ENCODE measurements around the gene BHLHE40. TPM values are rescaled to one million over a fixed set of nuclear protein-coding genes. Genes with fewer than 3 reads are reported as not detected.

Gene BHLHE40
- total and polyA plus RNA-seq, 2 of the 8 experiments (the other 6 are each of a cell fraction or from before 2014, with no cell fraction given) = 1.5 to 2.2 TPM

DNA sequence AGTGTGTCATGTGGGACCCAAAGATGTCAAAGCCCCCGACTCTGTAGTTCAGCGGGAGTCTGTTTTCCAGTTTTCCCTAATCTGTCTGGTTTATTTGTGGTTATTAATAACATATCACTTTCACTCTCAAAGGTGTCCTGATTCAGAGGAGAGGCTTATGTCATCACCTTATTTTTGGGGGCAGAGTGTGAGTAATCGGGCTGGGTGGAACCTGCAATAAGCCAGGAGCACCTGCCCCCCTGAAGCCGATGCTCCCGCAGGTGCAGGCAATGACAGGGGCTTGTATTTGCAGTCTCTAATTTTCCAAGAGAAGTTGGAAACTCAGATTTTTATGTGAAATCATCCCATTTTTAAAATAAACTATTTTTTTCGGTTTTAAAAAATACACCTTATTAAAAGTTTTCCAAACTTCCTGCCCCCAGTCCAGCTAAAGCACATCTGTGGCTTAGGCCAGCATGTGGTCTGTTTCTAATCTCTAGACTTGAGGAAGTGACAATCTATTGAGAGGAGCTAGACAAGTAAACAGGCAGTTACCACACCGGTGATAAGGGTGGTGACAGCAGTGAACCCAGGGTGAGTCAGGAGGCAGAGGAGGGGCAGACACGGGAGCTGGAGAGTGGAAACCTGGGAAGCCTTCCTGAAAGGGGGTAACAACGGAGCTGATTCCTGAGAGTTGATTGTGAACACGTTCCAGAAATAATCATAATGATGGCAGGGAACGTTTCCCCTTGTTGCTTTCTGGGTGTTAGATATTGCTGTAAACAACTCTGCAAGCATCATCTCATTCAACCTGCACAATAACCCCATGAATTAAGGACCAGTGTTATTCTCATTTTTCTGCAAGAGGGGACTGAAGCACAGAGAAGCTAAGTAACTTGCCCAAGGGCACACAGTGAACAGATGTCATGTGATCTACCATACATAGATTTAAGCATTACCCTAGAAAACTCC, 37.2 kb downstream of the BHLHE40 start:
- Histone ChIP-seq H3K9ac (replicated peaks in 1 of 4; ENCODE audit: extremely low read depth in 1 of 4, low read depth in 3 of 4, low read length in 3 of 4) (no peak overlapping the region), H4K20me1 (replicated peaks in 1 of 2; ENCODE audit: control insufficient read depth in 1 of 2, insufficient read depth in 2 of 2, low read length in 2 of 2) (no peaks in the 10 kb centered on the region), H4K5ac (ENCODE audit: insufficient read length, low read depth, low read length) (no peak overlapping the region), H2BK12ac (ENCODE audit: low read depth, low read length) (no peak overlapping the region; the same call in 1 of the 2 replicates), H2BK20ac (ENCODE audit: low read length) (no peak overlapping the region), H3K4me2 (ENCODE audit: insufficient read depth in 1 of 2, low read depth in 2 of 2, low read length in 2 of 2) (no peak overlapping the region), H2BK15ac (ENCODE audit: low read length) (no peak overlapping the region), H2AFZ (ENCODE audit: low read length) (no peak overlapping the region), H3K18ac (ENCODE audit: extremely low read depth, low read length) (no peak overlapping the region), H3K23me2 (ENCODE audit: low read depth, low read length) (no peaks in the 10 kb centered on the region), H3K27ac (ENCODE audit: low read depth, low read length) (no peak overlapping the region), H3K27me3 (replicated peaks in 1 of 4; ENCODE audit: control insufficient read depth in 3 of 4, extremely low read depth in 1 of 4, insufficient read depth in 3 of 4, low read length in 3 of 4) (no peaks in the 10 kb centered on the region), H4K91ac (replicated peaks; ENCODE audit: insufficient read length, low read length) (no peak overlapping the region), H3K9me3 (ENCODE audit: insufficient read depth in 2 of 2, low read depth in 1 of 2, low read length in 1 of 2) (no peaks in the 10 kb centered on the region), H3K79me2 (ENCODE audit: control insufficient read depth in 1 of 2, insufficient read depth in 2 of 2, low read length in 2 of 2) (no peaks in the 10 kb centered on the region), H3K36me3 (ENCODE audit: control insufficient read depth in 2 of 4, insufficient read depth in 4 of 4, low read length in 3 of 4) (no peaks in the 10 kb centered on the region), H3K14ac (ENCODE audit: insufficient read length) (no peak overlapping the region), H2BK5ac (ENCODE audit: low read depth, low read length) (no peak overlapping the region), H2BK120ac (replicated peaks; ENCODE audit: low read depth, low read length) (no peak overlapping the region), H3K4me3 (ENCODE audit: extremely low read depth in 1 of 4, insufficient read depth in 2 of 4, low read depth in 3 of 4, low read length in 4 of 4) (no peak overlapping the region), H4K8ac (ENCODE audit: extremely low read depth, insufficient read depth, low read length) (no peak overlapping the region), H3K56ac (replicated peaks; ENCODE audit: insufficient read length, low read depth, low read length) (no peak overlapping the region), H3K79me1 (ENCODE audit: low read depth, low read length) (no peaks in the 10 kb centered on the region), H2AK5ac (ENCODE audit: low read depth, low read length) (no peak overlapping the region), H3K23ac (ENCODE audit: insufficient read length) (no peak overlapping the region), H3K4me1 (replicated peaks in 1 of 4; ENCODE audit: control insufficient read depth in 3 of 4, insufficient read depth in 4 of 4, low read length in 3 of 4) (peaks cover 0 to 2% (median 0%) of the 10 kb centered on the region in 4 experiments; a peak in 3 of 7 replicates), H3K4ac (replicated peaks; ENCODE audit: insufficient read length, low read depth, low read length) (no peak overlapping the region)
- ChIA-PET CTCF (ENCODE audit: partially characterized antibody) (interaction anchor here (0.6 to 2.5 kb wide), 8 partner anchors 8 to 343 kb away, joined by 3 to 13 read pairs (median 4); no protein-coding TSS in a partner anchor), POLR2A (ENCODE audit: partially characterized antibody) (interaction anchor here (0.7 kb wide), 1 partner anchor 29 kb away, joined by 3 read pairs; no protein-coding TSS in a partner anchor)
- TF ChIP-seq RNF2 (IDR thresholded peaks at IDR 0.05; ENCODE audit: borderline replicate concordance, low read depth, low read length, missing control alignments, poor library complexity, severe bottlenecking) (no peak), POLR2A (IDR thresholded peaks at IDR 0.05; ENCODE audit: control extremely low read depth in 1 of 2, low read depth in 2 of 2, low read length in 2 of 2) (no peak), CTBP2 (IDR thresholded peaks at IDR 0.05; ENCODE audit: borderline replicate concordance, insufficient read depth, insufficient read length, low read length) (no peak), BRCA1 (IDR thresholded peaks at IDR 0.05; ENCODE audit: low read depth, low read length) (no peak), CEBPB (IDR thresholded peaks at IDR 0.05; ENCODE audit: low read depth, low read length) (no peak), KDM1A (IDR thresholded peaks at IDR 0.05; ENCODE audit: borderline replicate concordance, low read length) (no peak)
- TF ChIP-seq, protein P1, sequence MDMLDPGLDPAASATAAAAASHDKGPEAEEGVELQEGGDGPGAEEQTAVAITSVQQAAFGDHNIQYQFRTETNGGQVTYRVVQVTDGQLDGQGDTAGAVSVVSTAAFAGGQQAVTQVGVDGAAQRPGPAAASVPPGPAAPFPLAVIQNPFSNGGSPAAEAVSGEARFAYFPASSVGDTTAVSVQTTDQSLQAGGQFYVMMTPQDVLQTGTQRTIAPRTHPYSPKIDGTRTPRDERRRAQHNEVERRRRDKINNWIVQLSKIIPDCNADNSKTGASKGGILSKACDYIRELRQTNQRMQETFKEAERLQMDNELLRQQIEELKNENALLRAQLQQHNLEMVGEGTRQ (IDR thresholded peaks at IDR 0.05; ENCODE audit: low read length) = no peak
- 94% methylated on average over 11 of the region's 11 CpGs; no CpG with 5 or more reads in 1 of the 2 experiments for WGBS, 2 experiments (ENCODE audit: extremely low coverage in 1 of 2, insufficient coverage in 1 of 2, insufficient read length in 1 of 2, insufficient replicate concordance in 2 of 2, low coverage in 1 of 2, low lambda C conversion rate in 2 of 2, missing lambda C conversion rate in 1 of 2)
- DNase-seq (ENCODE audit: low read depth in 1 of 2, low spot score in 2 of 2) (no peak), FAIRE-seq (no peak)
